ENCODE results near the gene VEZT.
"Not testable (repeated sequence)": the region's sequence is repeated elsewhere in the genome, so short reads cannot be mapped to it uniquely, and the experiment has no call there.

The VEZT gene

GRCh38 chr12:95291501-95291900 lies 73.9 kb downstream of the VEZT start:
- Mint-ChIP-seq H3K4me1 (no peaks in the 10 kb centered on the region), H3K9me3 (no peaks in the 10 kb centered on the region), H3K27ac (no peak overlapping the region), H3K27me3 (no peaks in the 10 kb centered on the region), H3K36me3 (peaks cover 40% of the 10 kb centered on the region), H3K4me3 (no peak overlapping the region)
- ATAC-seq, result no peak

GRCh38 chr12:95298916-95299315 lies 81.3 kb downstream of the VEZT start:
- Mint-ChIP-seq H3K9me3 (no peaks in the 10 kb centered on the region), H3K4me3 (no peak overlapping the region), H3K4me1 (no peaks in the 10 kb centered on the region), H3K27me3 (no peaks in the 10 kb centered on the region), H3K27ac (no peak overlapping the region), H3K36me3 (peaks cover 40% of the 10 kb centered on the region)
- ATAC-seq, result no peak

- H3K4me1 Mint-ChIP-seq, result no peaks in the 10 kb centered on the region
- H3K4me3 Mint-ChIP-seq, result no peak overlapping the region
- H3K36me3 Mint-ChIP-seq, result peaks cover 51% of the 10 kb centered on the region
- no peak for ATAC-seq
- no peaks in the 10 kb centered on the region for H3K9me3 Mint-ChIP-seq
- H3K27me3 Mint-ChIP-seq, result no peaks in the 10 kb centered on the region
- no peak overlapping the region for H3K27ac Mint-ChIP-seq
Observed at GRCh38 chr12:95300286-95300685, 82.7 kb downstream of the VEZT start.

- no peak overlapping the region for H3K27ac Mint-ChIP-seq
- peaks cover 40% of the 10 kb centered on the region for H3K36me3 Mint-ChIP-seq
- no peak for ATAC-seq
- no peaks in the 10 kb centered on the region for H3K27me3 Mint-ChIP-seq
- no peaks in the 10 kb centered on the region for H3K9me3 Mint-ChIP-seq
- H3K4me3 Mint-ChIP-seq, result no peak overlapping the region
- no peaks in the 10 kb centered on the region for H3K4me1 Mint-ChIP-seq
Observed at GRCh38 chr12:95303476-95303875, 85.9 kb downstream of the VEZT start.

- Mint-ChIP-seq H3K36me3 (peaks cover 37% of the 10 kb centered on the region), H3K4me3 (no peak overlapping the region), H3K9me3 (no peaks in the 10 kb centered on the region), H3K4me1 (no peaks in the 10 kb centered on the region), H3K27ac (no peak overlapping the region), H3K27me3 (no peaks in the 10 kb centered on the region)
- no peak for ATAC-seq
Observed at GRCh38 chr12:95304673-95305198, 87.1 kb downstream of the VEZT start.

DNA sequence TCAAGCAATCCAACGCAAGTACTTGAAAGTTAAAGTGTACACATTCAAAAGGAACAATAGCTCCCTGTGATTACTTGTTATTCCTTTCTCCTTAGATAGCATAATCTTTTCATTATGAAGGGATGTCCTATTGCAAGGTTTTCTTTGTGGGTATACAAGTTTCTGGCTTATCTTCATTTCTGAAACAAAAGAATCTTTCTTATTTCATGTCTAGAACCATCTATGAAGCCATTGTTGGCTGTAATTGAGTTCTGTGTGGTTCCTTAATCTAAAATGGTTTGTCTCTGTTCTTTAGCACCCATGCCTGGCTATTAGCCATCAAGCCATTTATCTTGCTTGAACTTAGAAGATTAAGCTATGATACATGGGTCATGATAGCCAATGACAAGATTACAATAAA lies 95.0 kb downstream of the VEZT start:
- no peaks in the 10 kb centered on the region for H3K4me1 Mint-ChIP-seq
- H3K36me3 Mint-ChIP-seq, result peaks cover 20% of the 10 kb centered on the region
- H3K4me3 Mint-ChIP-seq, result no peak overlapping the region
- no peak overlapping the region for H3K27ac Mint-ChIP-seq
- H3K27me3 Mint-ChIP-seq, result no peaks in the 10 kb centered on the region
- ATAC-seq, result no peak
- H3K9me3 Mint-ChIP-seq, result peaks cover 4% of the 10 kb centered on the region

DNA sequence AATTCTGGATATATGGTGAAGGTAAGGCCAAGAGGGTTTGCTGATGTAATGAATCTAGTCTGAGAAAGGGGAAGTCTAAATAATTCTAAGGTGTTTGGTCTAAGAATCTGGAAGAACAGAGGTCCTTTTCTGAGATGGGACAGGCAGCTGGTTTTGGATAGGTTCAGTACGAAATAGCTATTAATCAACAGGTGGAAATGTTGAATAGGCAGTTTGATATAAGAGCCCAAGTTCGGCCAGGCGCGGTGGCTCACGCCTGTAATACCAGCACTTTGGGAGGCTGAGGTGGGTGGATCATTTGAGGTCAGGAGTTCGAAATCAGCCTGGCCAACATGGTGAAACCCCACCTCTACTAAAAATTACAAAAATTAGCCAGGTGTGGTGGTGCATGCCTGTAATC lies 97.1 kb downstream of the VEZT start:
- not testable (repeated sequence) for H3K4me1 Mint-ChIP-seq, H3K27me3 Mint-ChIP-seq, H3K4me3 Mint-ChIP-seq, ATAC-seq, H3K9me3 Mint-ChIP-seq, H3K27ac Mint-ChIP-seq
- H3K36me3 Mint-ChIP-seq, result peaks cover 10% of the 10 kb centered on the region

DNA sequence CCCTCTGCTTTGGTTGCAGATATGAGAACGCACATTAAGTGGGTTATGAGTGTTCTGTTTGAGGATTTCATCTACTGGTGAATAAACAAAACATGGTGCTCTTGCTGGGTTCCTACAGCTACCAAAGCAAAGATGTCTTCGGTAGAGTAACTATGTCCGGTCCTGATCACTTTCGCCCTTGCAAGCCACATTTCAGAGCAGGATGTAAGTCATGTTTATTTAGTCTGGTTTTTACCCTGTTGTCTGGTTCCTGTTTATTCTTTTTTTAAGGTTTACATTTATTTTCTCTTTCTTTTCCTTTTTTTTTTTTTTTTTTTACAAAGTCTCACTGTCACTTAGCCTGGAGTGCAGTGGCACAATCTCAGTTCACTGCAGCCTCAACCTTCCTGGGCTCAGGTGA lies 99.2 kb downstream of the VEZT start:
- Mint-ChIP-seq H3K4me1 (no peaks in the 10 kb centered on the region), H3K36me3 (no peaks in the 10 kb centered on the region), H3K9me3 (peaks cover 4% of the 10 kb centered on the region), H3K27ac (no peak overlapping the region), H3K4me3 (no peak overlapping the region), H3K27me3 (no peaks in the 10 kb centered on the region)
- ATAC-seq, result no peak

DNA sequence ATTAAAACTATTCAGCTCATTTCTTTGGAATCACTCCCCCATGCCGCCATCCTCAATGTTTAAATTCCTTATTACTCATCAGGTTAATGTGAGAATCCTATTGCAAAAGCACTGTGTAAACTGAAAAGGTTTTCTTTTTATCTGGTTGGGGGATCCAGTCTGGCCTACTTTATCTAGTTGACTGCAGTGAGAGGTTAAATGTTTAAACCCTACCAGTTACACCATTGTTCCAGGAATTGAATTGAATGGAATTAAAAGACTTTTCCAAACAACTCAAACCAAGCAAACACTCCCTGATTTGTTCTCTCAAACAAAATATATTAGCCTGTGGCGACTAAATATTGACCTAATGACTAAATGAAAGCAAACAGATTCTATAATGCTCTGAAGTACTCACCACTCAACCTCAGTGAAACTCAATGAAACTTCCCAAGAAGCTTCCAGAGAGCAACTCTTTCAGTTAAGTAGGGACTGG lies 100.5 kb downstream of the VEZT start:
- H3K4me1 Mint-ChIP-seq, result no peaks in the 10 kb centered on the region
- H3K27ac Mint-ChIP-seq, result no peak overlapping the region
- ATAC-seq, result no peak
- no peak overlapping the region for H3K4me3 Mint-ChIP-seq
- peaks cover 4% of the 10 kb centered on the region for H3K9me3 Mint-ChIP-seq
- no peaks in the 10 kb centered on the region for H3K27me3 Mint-ChIP-seq
- no peaks in the 10 kb centered on the region for H3K36me3 Mint-ChIP-seq

GRCh38 chr12:95319694-95320331 lies 102.2 kb downstream of the VEZT start:
- Mint-ChIP-seq H3K36me3 (no peaks in the 10 kb centered on the region), H3K27me3 (no peaks in the 10 kb centered on the region), H3K4me3 (no peak overlapping the region), H3K4me1 (no peaks in the 10 kb centered on the region), H3K9me3 (no peaks in the 10 kb centered on the region), H3K27ac (no peak overlapping the region)
- no peak for ATAC-seq

- Mint-ChIP-seq H3K4me3 (no peak overlapping the region), H3K27ac (no peak overlapping the region), H3K4me1 (no peaks in the 10 kb centered on the region), H3K27me3 (no peaks in the 10 kb centered on the region), H3K36me3 (no peaks in the 10 kb centered on the region), H3K9me3 (no peaks in the 10 kb centered on the region)
- ATAC-seq, result no peak
Observed at GRCh38 chr12:95321516-95322246, 104.1 kb downstream of the VEZT start.

GRCh38 chr12:95322326-95322725 lies 104.7 kb downstream of the VEZT start:
- Mint-ChIP-seq H3K4me1 (no peaks in the 10 kb centered on the region), H3K4me3 (no peak overlapping the region), H3K27me3 (no peaks in the 10 kb centered on the region), H3K27ac (no peak overlapping the region), H3K9me3 (no peaks in the 10 kb centered on the region), H3K36me3 (no peaks in the 10 kb centered on the region)
- no peak for ATAC-seq

- H3K27me3 Mint-ChIP-seq, result no peaks in the 10 kb centered on the region
- no peak overlapping the region for H3K4me3 Mint-ChIP-seq
- no peaks in the 10 kb centered on the region for H3K9me3 Mint-ChIP-seq
- H3K36me3 Mint-ChIP-seq, result no peaks in the 10 kb centered on the region
- no peak for ATAC-seq
- no peak overlapping the region for H3K27ac Mint-ChIP-seq
- H3K4me1 Mint-ChIP-seq, result no peaks in the 10 kb centered on the region
Observed at GRCh38 chr12:95323212-95323611, 105.6 kb downstream of the VEZT start.

GRCh38 chr12:95324246-95324645 lies 106.6 kb downstream of the VEZT start:
- not testable (repeated sequence) for H3K9me3 Mint-ChIP-seq, H3K27me3 Mint-ChIP-seq, H3K4me3 Mint-ChIP-seq

GRCh38 chr12:95325501-95325900 lies 107.9 kb downstream of the VEZT start:
- Mint-ChIP-seq H3K27me3 (no peaks in the 10 kb centered on the region), H3K27ac (no peak overlapping the region)

More at GRCh38 chr12:95324246-95324645, 106.6 kb downstream of the VEZT start:
- H3K4me1 Mint-ChIP-seq, H3K36me3 Mint-ChIP-seq, ATAC-seq, H3K27ac Mint-ChIP-seq: not testable (repeated sequence)

DNA sequence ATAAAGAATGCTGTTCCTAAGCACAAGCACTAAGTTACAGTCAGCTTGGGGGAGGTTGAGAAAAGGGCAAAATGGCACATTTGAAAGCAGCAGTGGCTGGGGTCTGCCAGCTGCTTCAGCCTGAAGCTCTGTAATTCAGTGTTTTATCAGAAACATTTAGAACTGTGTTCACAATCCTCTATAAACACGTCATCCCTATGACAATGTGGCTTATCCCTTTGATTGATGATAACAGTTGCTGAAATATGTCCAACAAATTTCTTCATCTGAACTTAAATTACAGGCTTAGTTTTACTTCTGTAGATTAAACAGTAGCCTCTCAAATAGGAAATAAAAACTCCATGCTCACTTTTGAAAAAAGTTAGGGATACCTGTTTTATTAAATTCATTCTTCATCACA lies 108.8 kb downstream of the VEZT start:
- H3K4me3 Mint-ChIP-seq, result no peak overlapping the region
- H3K9me3 Mint-ChIP-seq, result no peaks in the 10 kb centered on the region
- H3K36me3 Mint-ChIP-seq, result no peaks in the 10 kb centered on the region
- H3K27ac Mint-ChIP-seq, result no peak overlapping the region
- no peaks in the 10 kb centered on the region for H3K4me1 Mint-ChIP-seq
- no peaks in the 10 kb centered on the region for H3K27me3 Mint-ChIP-seq
- ATAC-seq, result no peak

More at GRCh38 chr12:95325501-95325900, 107.9 kb downstream of the VEZT start:
- no peak for ATAC-seq
- H3K9me3 Mint-ChIP-seq, result no peaks in the 10 kb centered on the region
- no peak overlapping the region for H3K4me3 Mint-ChIP-seq
- no peaks in the 10 kb centered on the region for H3K4me1 Mint-ChIP-seq
- no peaks in the 10 kb centered on the region for H3K36me3 Mint-ChIP-seq

Measured in stimulated activated memory B cell treated with anti-CD40 and anti-IgM and Interleukin-4, amounts not matched to agents 10 μg/mL and 1 μg/mL and 100 μg/mL, for 72 hours (primary cell).